ENCODE measurements around the gene LRIG3.
"Not testable (repeated sequence)": the region's sequence is repeated elsewhere in the genome, so short reads cannot be mapped to it uniquely, and the experiment has no call there.

LRIG3 gene, protein sequence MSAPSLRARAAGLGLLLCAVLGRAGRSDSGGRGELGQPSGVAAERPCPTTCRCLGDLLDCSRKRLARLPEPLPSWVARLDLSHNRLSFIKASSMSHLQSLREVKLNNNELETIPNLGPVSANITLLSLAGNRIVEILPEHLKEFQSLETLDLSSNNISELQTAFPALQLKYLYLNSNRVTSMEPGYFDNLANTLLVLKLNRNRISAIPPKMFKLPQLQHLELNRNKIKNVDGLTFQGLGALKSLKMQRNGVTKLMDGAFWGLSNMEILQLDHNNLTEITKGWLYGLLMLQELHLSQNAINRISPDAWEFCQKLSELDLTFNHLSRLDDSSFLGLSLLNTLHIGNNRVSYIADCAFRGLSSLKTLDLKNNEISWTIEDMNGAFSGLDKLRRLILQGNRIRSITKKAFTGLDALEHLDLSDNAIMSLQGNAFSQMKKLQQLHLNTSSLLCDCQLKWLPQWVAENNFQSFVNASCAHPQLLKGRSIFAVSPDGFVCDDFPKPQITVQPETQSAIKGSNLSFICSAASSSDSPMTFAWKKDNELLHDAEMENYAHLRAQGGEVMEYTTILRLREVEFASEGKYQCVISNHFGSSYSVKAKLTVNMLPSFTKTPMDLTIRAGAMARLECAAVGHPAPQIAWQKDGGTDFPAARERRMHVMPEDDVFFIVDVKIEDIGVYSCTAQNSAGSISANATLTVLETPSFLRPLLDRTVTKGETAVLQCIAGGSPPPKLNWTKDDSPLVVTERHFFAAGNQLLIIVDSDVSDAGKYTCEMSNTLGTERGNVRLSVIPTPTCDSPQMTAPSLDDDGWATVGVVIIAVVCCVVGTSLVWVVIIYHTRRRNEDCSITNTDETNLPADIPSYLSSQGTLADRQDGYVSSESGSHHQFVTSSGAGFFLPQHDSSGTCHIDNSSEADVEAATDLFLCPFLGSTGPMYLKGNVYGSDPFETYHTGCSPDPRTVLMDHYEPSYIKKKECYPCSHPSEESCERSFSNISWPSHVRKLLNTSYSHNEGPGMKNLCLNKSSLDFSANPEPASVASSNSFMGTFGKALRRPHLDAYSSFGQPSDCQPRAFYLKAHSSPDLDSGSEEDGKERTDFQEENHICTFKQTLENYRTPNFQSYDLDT

DNA sequence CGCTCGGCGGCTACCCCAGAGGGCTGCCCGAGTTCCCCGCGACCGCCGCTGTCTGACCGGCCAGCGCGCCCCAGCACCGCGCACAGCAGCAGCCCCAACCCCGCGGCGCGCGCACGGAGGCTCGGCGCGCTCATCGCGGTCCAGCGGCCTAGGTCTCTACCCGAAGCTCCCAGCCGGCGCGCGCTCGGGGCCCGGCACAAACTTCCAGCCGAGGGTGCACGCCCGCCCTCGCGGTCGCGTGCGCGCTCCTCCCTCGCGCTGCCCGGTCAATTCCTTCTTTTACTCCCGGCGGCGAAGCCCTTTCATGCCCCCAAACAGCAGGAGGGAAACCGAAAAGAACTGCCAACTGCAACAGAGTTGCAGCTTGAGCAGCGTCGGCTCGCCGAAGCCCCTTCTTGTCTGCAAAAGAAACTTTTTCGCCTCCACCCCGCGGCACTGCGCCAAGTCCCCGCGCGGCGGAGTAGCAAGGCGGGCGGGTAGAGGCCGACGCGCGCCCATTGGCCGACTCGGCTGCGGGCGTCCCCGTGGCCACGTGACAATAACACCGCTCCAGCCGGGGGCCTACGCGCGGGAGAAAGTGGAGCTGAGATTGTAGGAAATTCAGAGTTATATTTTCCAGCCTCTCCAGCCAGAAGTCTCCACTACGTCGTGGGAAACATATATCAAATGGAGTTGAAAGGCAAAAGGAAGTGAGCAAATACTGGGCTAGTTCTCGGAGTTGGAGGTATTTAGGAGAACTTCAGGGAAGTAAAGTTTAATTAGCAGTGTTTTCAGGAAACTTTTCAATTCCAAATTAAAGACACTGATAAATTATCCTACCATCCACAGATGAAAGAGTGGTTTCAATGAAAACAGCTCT is at the start of gene LRIG3:
Gene LRIG3, minus strand, starts transcription at position 403 of the 859 bp plus-strand sequence. Its CDS starts 269 bp downstream, at position 134.
- FAIRE-seq: no peak

DNA sequence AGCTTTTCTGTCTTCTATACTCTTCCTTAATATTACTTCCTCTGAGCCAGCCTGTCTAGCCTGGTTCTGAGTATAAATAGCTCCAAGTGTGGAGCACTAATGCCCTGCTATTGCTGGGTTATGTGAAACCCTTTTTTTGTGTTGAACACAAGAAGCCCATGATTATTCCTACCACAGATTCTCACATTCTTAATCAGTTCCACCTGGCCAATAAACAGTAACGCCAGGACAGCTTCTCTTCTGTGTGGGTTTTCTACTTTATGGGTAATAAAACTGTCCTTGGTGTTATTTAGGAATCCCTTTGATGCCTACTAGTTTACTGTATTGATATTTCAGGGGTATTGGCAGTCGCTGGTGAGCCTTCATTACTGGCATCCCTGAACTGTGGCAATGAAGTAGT is 48.9 kb upstream of the LRIG3 start:
- FAIRE-seq: no peak

DNA sequence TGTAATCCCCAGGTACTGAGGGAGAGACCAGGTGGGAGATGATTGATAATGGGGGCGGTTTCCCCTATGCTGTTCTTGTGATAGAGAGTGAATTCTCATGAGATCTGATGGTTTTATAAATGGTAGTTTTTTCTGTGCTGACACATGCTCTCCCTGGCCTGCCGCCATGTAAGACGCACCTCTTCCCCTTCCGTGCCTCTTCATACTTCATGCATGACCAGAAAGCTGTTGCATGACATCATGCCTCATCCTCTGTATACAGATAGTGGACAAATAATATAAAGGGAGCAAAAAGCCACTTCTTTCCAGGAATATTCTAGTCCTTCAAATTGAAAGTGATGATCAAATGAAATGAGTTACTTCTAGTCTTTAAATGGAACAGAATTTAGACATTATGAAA is 47.3 kb upstream of the LRIG3 start:
- no peak for FAIRE-seq

DNA sequence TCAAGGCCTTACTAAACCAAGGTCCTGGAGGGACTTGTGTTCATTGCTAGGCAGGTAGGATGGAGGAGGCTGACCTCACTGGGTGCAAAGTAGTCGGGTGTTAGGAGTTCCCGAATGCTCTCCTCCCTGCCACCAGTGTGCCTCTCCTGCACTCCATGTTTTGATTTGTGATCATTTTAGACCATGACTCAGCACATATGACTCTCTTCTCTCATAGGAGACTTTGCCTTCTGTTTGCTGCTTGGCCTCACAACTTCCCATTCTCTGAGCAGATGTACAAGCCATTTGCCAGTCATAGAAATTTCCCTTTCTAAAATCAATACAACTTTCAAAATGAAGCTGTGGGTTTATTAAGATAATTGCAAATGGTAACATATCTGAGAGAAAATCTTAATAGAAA is 46.6 kb upstream of the LRIG3 start:
- no peak for FAIRE-seq

DNA sequence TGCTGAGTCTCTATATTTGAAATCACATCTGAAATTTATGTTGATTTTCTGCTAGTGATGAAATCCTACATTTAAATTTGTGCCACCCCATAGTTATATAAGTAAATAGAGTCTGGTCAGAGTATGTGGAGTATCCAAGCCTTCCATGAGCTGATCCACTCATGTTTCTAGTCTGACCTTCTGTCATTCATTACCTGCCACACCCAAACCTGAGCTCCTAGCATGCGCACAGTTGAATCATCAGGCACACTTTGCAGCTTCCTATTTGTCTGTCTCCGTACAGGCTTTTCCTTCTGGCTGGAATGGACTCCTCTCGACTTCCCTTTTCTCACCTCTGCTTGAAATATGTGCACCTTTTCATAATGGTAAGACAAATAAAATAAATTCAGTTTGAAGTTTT is 45.3 kb upstream of the LRIG3 start:
- FAIRE-seq: no peak

DNA sequence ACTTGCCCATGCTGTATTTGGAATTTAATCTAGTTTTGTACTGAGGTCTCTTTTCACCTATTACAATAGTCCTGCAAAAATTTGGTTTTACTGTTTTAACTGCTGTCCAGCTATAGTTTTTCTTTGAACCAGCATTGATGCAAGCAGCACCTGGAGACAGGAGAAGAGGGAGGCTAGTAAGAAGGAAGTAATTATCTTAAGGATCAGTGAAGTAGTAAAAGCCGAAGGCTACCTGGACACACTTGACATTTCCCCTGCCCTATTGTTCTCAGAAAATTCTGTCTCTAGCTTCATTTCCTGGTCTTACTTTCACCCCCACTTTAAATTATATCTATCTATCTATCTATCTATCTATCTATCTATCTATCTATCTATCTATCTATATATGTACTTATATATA is 43.5 kb upstream of the LRIG3 start:
- no peak for FAIRE-seq

DNA sequence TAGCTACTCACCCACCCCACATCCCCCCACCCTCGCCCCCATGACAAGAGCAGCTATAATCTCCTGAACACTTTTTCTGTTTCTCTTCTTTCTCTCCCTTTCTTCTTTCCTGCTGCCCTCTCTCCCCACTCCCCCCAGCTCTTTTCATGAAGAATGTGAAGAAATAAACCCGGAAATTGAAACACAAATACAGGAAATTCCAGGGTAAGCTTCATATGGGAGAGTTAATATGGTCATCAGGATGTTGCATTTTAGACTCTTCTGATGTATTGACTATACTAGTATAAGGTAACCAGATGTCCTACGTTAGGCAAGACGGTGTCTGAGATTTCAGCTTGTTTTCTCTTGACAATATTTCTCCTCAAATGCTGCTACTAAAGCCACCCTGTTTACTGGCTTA is 41.6 kb upstream of the LRIG3 start:
- no peak for FAIRE-seq

DNA sequence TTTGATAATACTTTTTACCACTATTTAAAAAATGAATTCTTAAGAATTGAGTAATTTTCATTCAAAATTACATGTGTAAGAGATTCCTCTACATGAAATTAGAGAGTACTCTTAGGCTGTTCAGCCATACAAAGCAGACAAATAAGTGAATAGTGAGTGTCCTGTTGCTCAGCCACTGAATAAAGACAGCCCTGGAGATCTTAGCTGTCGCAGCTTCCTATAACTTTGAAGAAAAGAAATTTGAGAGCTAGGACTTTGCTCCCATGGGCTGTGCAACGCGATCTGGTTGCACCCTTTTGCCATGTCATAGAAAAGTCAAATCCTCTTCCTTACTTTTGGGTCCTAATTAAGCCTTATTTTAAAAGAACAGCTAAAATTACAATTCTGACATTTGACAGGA is 40.9 kb upstream of the LRIG3 start:
- FAIRE-seq: peak; percentile 66

DNA sequence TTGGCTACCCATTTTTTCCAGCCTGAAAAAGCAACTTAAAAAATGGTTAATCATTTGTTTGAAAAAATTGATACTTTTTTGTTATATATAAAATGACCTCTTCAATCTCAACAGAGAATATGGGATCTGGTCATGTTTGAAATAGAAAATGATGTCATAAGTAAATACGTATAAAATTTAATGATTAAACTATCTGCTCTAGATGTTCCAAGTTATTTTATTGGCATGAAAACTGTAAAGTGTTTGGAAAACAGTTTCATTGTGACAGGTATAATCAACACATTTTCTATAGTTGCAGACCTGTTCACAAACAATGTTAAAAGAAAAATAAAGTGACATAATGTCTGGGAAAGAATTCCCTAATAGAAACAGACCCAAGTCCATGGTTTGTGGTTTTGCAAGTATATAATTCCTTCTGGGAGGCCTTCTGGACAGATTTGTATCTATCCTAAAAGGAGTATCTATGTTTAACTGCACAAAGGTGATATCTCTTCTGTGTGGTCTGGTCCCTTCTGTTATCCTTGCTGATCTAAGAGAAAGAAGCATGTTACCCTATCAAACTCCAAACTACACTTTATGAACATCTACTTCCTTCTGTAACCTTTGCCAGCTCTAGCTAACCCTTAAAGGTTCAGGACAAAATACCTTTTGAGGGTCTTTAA is 39.5 kb upstream of the LRIG3 start:
- FAIRE-seq: peak; percentile 55

DNA sequence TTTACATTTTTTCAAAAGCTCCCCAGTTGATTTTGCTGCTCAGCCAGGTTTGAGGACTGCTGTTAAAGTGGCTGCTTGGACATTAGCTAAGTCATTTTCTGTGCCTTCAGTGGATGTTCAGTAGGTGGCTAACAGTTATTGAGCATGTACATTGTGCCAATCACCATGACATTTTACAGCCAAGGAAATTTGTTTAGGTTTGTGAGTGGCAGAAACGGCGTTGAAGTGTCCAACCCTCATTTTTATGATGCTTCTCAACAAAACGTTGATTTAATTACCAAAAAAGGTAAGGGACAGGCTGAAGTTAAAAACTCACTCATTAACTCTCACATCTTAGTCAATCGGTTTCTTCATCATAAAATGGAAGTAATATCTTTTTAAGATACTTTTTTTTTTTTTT is 37.0 kb upstream of the LRIG3 start:
- FAIRE-seq: no peak

DNA sequence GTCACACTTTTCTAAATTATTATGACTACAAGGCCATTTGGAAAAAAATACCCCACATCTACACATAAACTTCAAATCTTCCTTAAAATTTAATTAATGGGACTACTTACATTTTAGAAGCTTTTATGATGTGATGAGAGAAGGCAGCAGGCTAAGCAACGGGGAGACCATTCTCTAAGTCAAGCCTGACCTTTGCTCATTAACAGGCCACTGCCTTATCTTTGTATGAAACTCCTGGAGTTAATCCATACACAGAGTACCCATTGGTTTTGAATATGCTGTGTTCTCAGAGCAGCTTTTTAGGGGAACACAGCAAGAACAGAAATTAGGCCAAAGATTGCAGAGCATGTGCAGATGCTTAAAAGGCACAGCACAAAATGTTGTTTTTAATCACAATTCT is 35.5 kb upstream of the LRIG3 start:
- FAIRE-seq: no peak

DNA sequence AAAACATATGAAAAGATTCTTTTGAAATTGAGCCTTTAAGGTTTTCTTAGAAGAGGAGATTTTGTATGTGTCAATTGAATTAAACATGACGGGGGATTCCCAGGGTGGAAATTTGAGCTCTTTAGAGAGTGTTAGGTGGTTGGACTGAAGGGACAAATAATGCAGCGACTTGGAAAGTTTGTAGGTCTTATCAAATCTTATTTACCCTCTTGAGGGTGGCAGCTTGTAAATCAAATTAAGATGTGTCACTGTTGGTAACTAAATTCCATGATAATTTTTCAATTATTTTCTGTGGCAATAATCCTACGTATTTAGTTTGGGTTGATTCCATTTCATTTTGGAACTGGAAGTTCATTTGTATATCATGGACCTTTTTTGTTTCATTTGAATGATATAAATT is 33.7 kb upstream of the LRIG3 start:
- no peak for FAIRE-seq

DNA sequence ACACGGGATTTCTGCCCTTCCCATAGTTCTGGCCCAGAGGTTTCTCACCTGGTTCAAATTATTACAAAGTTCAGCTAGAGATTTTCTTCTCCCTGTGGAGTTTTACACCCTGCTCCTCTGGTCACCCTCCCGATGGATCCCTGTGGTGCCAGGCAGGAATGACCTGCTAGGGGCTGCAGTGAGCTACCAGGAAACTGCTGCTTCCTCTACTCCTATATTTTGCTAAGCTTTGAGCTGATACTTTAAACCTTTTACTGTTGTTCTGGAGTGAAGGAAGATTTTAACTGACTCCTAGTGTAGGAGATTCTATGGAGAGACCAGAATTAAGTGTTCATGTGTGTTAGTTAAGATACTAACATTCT is 30.4 kb upstream of the LRIG3 start:
- no peak for FAIRE-seq

DNA sequence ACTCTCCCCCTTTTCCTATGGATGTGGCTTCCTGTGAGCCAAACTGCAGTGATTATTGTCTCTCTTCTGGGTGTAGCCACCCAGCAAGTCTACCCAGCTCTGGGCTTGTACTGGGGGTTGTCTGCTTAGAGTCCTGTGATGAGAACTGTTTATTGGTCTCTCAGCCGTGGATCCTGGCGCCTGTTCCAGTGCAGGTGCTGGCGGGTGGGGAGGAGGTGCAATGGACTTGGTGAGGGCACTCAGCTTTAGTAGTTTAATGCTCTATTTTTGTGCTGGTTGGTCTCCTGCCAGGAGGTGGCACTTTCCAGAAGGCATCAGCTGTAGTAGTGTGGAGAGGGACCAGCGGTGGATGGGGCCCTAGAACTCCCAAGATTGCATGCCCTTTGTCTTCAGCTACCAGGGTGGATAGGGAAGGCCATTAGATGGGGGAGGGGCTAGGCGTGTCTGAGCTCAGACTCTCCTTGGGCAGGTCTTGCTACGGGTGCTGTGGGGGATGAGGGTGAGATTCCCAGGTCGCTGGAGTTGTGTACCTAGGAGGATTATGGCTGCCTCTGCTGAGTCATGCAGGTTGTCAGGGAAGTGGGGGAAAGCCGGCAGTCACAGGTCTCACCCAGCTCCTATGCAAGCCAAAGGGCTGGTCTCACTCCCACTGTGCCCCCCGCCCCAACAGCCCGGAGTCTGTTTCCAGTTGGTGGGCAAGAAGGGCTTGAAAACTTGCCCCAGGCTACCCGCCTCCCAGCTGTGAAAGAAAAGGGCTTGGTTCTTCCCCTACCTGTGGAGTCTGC is 29.8 kb upstream of the LRIG3 start:
- not testable (repeated sequence) for FAIRE-seq

DNA sequence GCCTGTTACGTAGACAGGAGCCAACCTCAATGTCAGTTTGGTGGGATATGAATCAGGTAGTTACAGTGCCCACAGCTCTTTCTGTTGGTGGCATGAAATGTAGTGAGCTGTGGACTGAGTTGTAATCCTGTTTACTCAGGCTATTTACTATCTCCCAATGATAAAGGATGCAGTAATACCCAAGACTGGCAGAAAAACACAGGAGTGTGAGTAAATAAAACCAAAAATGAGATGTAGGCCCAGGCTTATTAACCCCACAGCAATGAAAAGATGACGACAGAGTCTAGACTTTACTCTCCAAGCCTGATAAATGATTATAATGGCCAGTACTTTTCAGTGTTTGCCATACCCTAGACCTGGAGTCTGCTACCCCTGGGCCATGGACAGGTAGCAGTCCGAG is 22.8 kb upstream of the LRIG3 start:
- FAIRE-seq: no peak

DNA sequence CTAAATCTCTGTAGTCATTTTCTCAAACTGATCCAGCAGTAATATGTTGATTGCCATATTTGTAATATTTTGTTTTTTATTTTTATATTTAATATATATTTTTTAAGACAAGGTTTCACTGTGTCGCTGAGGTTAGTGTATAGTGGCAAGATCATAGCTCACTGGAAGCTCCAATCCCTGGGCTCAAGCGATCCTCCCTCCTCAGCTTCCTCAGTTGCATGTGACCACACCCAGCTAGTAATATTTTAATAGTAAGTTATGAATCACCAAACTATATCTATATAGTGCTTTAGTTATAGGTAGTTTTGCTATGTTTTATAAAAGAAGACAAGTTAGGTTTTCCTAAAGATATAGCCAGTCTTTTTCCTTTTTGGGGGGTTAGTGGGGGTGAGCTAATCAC is 22.0 kb upstream of the LRIG3 start:
- FAIRE-seq: no peak

DNA sequence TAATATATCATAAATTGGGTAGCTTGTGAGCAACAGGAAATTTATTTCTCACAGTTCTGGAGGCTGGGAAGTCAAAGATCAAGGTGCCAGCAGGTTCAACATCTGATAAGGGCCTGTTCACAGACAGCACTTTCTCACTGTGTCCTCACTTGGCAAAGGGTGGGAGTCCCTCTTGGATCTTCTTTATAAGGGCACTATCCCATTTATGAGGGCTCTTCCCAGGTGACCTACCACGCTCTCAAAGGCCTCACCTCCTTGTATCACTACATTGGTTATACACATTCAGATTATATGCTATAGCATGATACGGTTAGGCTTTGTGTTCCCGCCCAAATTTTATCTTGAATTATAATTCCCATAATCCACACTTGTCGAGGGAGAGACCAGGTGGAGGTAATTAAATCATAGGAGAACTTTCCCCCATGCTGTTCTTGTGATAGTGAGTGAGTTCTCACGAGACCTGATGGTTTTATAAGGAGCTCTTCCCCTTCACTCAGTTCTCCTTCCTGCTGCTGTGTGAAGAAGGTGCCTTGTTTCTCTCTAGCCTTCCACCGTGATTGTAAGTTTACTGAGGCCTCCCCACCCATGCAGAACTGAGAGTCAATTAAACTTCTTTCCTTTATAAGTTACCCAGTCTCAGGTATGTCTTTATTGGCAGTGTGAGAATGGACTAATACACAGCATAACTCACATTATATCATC is 19.2 kb upstream of the LRIG3 start:
- no peak for FAIRE-seq

DNA sequence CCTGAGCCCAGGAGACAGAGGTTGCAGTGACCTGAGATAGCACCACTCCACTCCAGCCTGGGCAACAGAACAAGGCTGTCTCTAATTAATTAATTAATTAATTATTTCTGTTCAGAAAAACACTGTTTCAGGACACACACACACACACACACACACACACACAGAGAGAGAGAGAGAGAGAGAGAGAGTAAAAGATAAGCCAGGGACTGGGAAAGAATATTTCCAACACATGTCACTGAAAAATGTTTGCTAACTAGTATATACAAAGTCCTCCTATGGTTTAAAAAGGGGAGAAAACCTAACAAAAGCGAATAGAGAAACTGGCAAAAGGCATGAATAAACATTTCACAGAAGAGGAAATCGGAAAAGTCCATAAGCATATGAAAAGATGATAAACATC is 18.1 kb upstream of the LRIG3 start:
- FAIRE-seq: no peak

DNA sequence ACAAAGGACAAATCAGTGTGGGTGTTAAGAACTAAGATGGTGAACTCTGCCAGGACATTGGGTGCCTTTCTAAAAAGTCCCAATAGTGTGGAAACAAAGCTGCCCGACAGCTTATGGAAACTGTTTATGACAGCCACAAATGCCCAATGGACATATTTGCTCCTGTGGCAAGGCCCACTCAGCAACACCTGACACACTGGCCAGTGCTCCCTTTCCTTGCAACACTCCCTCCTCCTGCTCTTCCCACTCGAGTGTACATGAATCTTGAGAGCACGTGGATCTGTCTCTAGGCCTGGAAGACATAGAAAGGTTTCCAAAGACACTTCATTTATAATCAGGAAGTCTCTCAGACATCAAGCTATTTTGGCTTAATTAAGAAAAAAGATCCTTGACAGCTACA is 14.2 kb upstream of the LRIG3 start:
- FAIRE-seq: no peak

DNA sequence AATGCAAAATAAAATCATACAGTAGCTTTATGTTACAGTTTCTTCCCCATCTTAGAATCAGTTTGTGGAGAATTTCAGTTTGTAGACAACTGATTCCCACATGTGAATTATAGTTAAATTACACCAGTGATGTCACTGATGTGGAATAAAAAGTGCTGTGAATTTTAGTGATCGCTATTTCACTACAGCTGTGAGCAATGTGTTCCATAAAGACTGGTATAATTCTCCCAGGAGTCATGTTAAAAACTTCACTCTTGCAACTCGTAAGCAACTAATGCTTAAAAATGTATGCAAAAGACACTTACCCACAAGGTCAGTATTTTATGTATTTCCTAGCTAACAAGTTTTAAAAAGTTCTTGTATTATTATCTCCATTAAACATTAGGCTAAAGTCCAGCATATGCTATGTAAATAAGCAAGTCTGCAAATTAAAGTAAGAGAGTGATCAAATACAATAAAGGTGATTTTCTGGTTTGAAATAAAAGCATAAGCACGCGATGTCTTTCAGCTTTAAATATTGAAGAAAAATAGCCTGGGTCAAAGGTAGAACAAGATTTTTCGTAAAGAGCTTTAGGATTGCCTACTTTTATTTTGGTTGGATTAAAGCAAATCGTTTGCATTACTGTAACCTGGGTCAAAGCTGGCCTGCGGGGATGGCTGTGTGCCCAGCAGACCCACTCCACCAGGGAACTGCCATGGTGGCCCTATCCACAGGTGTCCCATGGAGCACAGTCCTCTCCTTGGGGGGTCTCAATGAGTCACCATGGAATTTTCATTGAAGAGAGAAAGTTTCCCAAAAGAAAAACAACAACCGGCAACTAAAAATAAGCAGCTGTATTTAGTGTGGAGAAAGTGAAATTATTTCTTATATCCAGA is 12.7 kb upstream of the LRIG3 start:
- no peak for FAIRE-seq
